NCI-H146 (cell line): ENCODE results near the gene MROH2A.

Experiments used
- DNase-seq: peaks from one replicate; lab custom pipeline; 2025; lab: John Stamatoyannopoulos, UW

Gene MROH2A

GRCh38 chr2:233766416-233766815 is 11.7 kb upstream of the MROH2A start:
- no peak for DNase-seq

GRCh38 chr2:233768076-233768475 is 10.1 kb upstream of the MROH2A start:
- DNase-seq: no peak

GRCh38 chr2:233769260-233769659 is 8.9 kb upstream of the MROH2A start:
- no peak for DNase-seq

- DNase-seq: no peak
These were observed 6.0 kb upstream of the MROH2A start for GRCh38 chr2:233772153-233772552.

- DNase-seq: no peak
These were observed 5.5 kb upstream of the MROH2A start for GRCh38 chr2:233772583-233772982.

- DNase-seq: no peak
These were observed 4.3 kb upstream of the MROH2A start for GRCh38 chr2:233773854-233774253.

- no peak for DNase-seq
These were observed 2.7 kb upstream of the MROH2A start for GRCh38 chr2:233775414-233775813.

- no peak for DNase-seq
These were observed 1.6 kb downstream of the MROH2A start for GRCh38 chr2:233779722-233780121.

GRCh38 chr2:233780771-233781170 is 2.6 kb downstream of the MROH2A start:
- DNase-seq: no peak

GRCh38 chr2:233789554-233789953 is 11.4 kb downstream of the MROH2A start:
- no peak for DNase-seq

- no peak for DNase-seq
These were observed 13.2 kb downstream of the MROH2A start for GRCh38 chr2:233791151-233791882.

- DNase-seq: no peak
These were observed 13.8 kb downstream of the MROH2A start for GRCh38 chr2:233791883-233792329.

- DNase-seq: no peak
These were observed 14.6 kb downstream of the MROH2A start for GRCh38 chr2:233792720-233793119.

GRCh38 chr2:233793465-233794127 is 15.5 kb downstream of the MROH2A start:
- no peak for DNase-seq

GRCh38 chr2:233794128-233794658 is 16.1 kb downstream of the MROH2A start:
- no peak for DNase-seq

- no peak for DNase-seq
These were observed 17.6 kb downstream of the MROH2A start for GRCh38 chr2:233795735-233796171.

- no peak for DNase-seq
These were observed 18.1 kb downstream of the MROH2A start for GRCh38 chr2:233796254-233796653.

GRCh38 chr2:233798335-233799086 is 20.4 kb downstream of the MROH2A start:
- DNase-seq: no peak

GRCh38 chr2:233799087-233799665 is 21.0 kb downstream of the MROH2A start:
- DNase-seq: no peak

- DNase-seq: no peak
These were observed 21.6 kb downstream of the MROH2A start for GRCh38 chr2:233799716-233800115.

- no peak for DNase-seq
These were observed 22.1 kb downstream of the MROH2A start for GRCh38 chr2:233800208-233800607.
